Activated naive CD8-positive, alpha-beta T cell (primary cell): ENCODE measurements around the gene YIPF2.

Experiments used
- H3K27ac Mint-ChIP-seq: one replicate; pipeline ENCODE4 v1.8.0; 2021; ENCODE audit warnings: mixed read lengths
- H3K27me3 Mint-ChIP-seq: one replicate; pipeline ENCODE4 v1.8.0; 2021; ENCODE audit warnings: mixed read lengths
- H3K36me3 Mint-ChIP-seq: one replicate; pipeline ENCODE4 v1.8.0; 2021; ENCODE audit warnings: mixed read lengths
- H3K4me1 Mint-ChIP-seq: one replicate; pipeline ENCODE4 v1.8.0; 2021; ENCODE audit warnings: low read depth, mixed read lengths
- H3K4me3 Mint-ChIP-seq: one replicate; pipeline ENCODE4 v1.8.0; 2021; ENCODE audit warnings: mild to moderate bottlenecking, mixed read lengths
- H3K9me3 Mint-ChIP-seq: one replicate; pipeline ENCODE4 v1.8.0; 2021; ENCODE audit warnings: low read depth, mixed read lengths

Gene YIPF2

GRCh38 chr19:10899151-10899653, 29.2 kb downstream of the YIPF2 start:
- H3K27ac Mint-ChIP-seq = no peak overlapping the region
- H3K36me3 Mint-ChIP-seq = peaks cover 4% of the 10 kb centered on the region
- no peaks in the 10 kb centered on the region for H3K9me3 Mint-ChIP-seq
- no peaks in the 10 kb centered on the region for H3K27me3 Mint-ChIP-seq
- H3K4me1 Mint-ChIP-seq = peaks cover 4% of the 10 kb centered on the region
- H3K4me3 Mint-ChIP-seq = no peak overlapping the region

- H3K4me1 Mint-ChIP-seq = peaks cover 4% of the 10 kb centered on the region
- H3K36me3 Mint-ChIP-seq = peaks cover 4% of the 10 kb centered on the region
- H3K27ac Mint-ChIP-seq = no peak overlapping the region
- no peaks in the 10 kb centered on the region for H3K27me3 Mint-ChIP-seq
- H3K9me3 Mint-ChIP-seq = no peaks in the 10 kb centered on the region
- no peak overlapping the region for H3K4me3 Mint-ChIP-seq
These were observed 29.8 kb downstream of the YIPF2 start for GRCh38 chr19:10898633-10899032.

- Mint-ChIP-seq H3K36me3 (no peaks in the 10 kb centered on the region), H3K4me3 (no peak overlapping the region), H3K27me3 (no peaks in the 10 kb centered on the region), H3K9me3 (no peaks in the 10 kb centered on the region), H3K27ac (no peak overlapping the region), H3K4me1 (peaks cover 4% of the 10 kb centered on the region)
These were observed 31.4 kb downstream of the YIPF2 start for GRCh38 chr19:10896851-10897526.

- H3K27ac Mint-ChIP-seq = no peak overlapping the region
These were observed 32.5 kb downstream of the YIPF2 start for GRCh38 chr19:10895920-10896319.

GRCh38 chr19:10895363-10895762, 33.1 kb downstream of the YIPF2 start:
- no peaks in the 10 kb centered on the region for H3K27me3 Mint-ChIP-seq
- no peaks in the 10 kb centered on the region for H3K36me3 Mint-ChIP-seq
- H3K27ac Mint-ChIP-seq = no peak overlapping the region
- no peak overlapping the region for H3K4me3 Mint-ChIP-seq
- H3K4me1 Mint-ChIP-seq = peaks cover 4% of the 10 kb centered on the region
- no peaks in the 10 kb centered on the region for H3K9me3 Mint-ChIP-seq

More at GRCh38 chr19:10895920-10896319, 32.5 kb downstream of the YIPF2 start:
- no peaks in the 10 kb centered on the region for H3K27me3 Mint-ChIP-seq
- H3K4me1 Mint-ChIP-seq = peaks cover 4% of the 10 kb centered on the region
- H3K4me3 Mint-ChIP-seq = no peak overlapping the region
- no peaks in the 10 kb centered on the region for H3K36me3 Mint-ChIP-seq
- H3K9me3 Mint-ChIP-seq = no peaks in the 10 kb centered on the region

- no peak overlapping the region for H3K4me3 Mint-ChIP-seq
- no peaks in the 10 kb centered on the region for H3K9me3 Mint-ChIP-seq
- peaks cover 4% of the 10 kb centered on the region for H3K4me1 Mint-ChIP-seq
- H3K27me3 Mint-ChIP-seq = no peaks in the 10 kb centered on the region
- no peaks in the 10 kb centered on the region for H3K36me3 Mint-ChIP-seq
- H3K27ac Mint-ChIP-seq = no peak overlapping the region
These were observed 33.6 kb downstream of the YIPF2 start for GRCh38 chr19:10894911-10895213.

GRCh38 chr19:10892256-10892655, 36.2 kb downstream of the YIPF2 start:
- no peaks in the 10 kb centered on the region for H3K9me3 Mint-ChIP-seq
- H3K36me3 Mint-ChIP-seq = no peaks in the 10 kb centered on the region
- H3K27me3 Mint-ChIP-seq = no peaks in the 10 kb centered on the region
- peaks cover 4% of the 10 kb centered on the region for H3K4me1 Mint-ChIP-seq
- no peak overlapping the region for H3K27ac Mint-ChIP-seq
- H3K4me3 Mint-ChIP-seq = no peak overlapping the region

- no peak overlapping the region for H3K27ac Mint-ChIP-seq
- H3K27me3 Mint-ChIP-seq = no peaks in the 10 kb centered on the region
- no peaks in the 10 kb centered on the region for H3K9me3 Mint-ChIP-seq
- no peaks in the 10 kb centered on the region for H3K36me3 Mint-ChIP-seq
- no peak overlapping the region for H3K4me3 Mint-ChIP-seq
- peaks cover 5% of the 10 kb centered on the region for H3K4me1 Mint-ChIP-seq
These were observed 36.9 kb downstream of the YIPF2 start for GRCh38 chr19:10891405-10892086.

GRCh38 chr19:10889880-10890279, 38.6 kb downstream of the YIPF2 start:
- H3K4me3 Mint-ChIP-seq = no peak overlapping the region
- H3K4me1 Mint-ChIP-seq = peaks cover 2% of the 10 kb centered on the region
- no peaks in the 10 kb centered on the region for H3K36me3 Mint-ChIP-seq
- no peaks in the 10 kb centered on the region for H3K9me3 Mint-ChIP-seq
- H3K27ac Mint-ChIP-seq = no peak overlapping the region
- no peaks in the 10 kb centered on the region for H3K27me3 Mint-ChIP-seq

- no peak overlapping the region for H3K4me3 Mint-ChIP-seq
- H3K27ac Mint-ChIP-seq = no peak overlapping the region
- H3K9me3 Mint-ChIP-seq = no peaks in the 10 kb centered on the region
- no peaks in the 10 kb centered on the region for H3K27me3 Mint-ChIP-seq
- no peaks in the 10 kb centered on the region for H3K36me3 Mint-ChIP-seq
- peaks cover 2% of the 10 kb centered on the region for H3K4me1 Mint-ChIP-seq
These were observed 40.0 kb downstream of the YIPF2 start for GRCh38 chr19:10888421-10888866.

- Mint-ChIP-seq H3K9me3 (no peaks in the 10 kb centered on the region), H3K27me3 (no peaks in the 10 kb centered on the region), H3K27ac (no peak overlapping the region), H3K36me3 (no peaks in the 10 kb centered on the region), H3K4me3 (no peak overlapping the region), H3K4me1 (peaks cover 2% of the 10 kb centered on the region)
These were observed 40.6 kb downstream of the YIPF2 start for GRCh38 chr19:10887616-10888367.

GRCh38 chr19:10885201-10886169, 43.0 kb downstream of the YIPF2 start:
- no peak overlapping the region for H3K4me3 Mint-ChIP-seq
- H3K36me3 Mint-ChIP-seq = no peaks in the 10 kb centered on the region
- H3K9me3 Mint-ChIP-seq = no peaks in the 10 kb centered on the region
- H3K4me1 Mint-ChIP-seq = peaks cover 2% of the 10 kb centered on the region
- no peaks in the 10 kb centered on the region for H3K27me3 Mint-ChIP-seq
- no peak overlapping the region for H3K27ac Mint-ChIP-seq

GRCh38 chr19:10884274-10884673, 44.2 kb downstream of the YIPF2 start:
- H3K9me3 Mint-ChIP-seq = no peaks in the 10 kb centered on the region
- H3K27me3 Mint-ChIP-seq = no peaks in the 10 kb centered on the region
- H3K4me1 Mint-ChIP-seq = peaks cover 6% of the 10 kb centered on the region
- peaks cover under 1% of the 10 kb centered on the region for H3K36me3 Mint-ChIP-seq
- H3K27ac Mint-ChIP-seq = no peak overlapping the region
- H3K4me3 Mint-ChIP-seq = no peak overlapping the region

GRCh38 chr19:10882108-10882457, 46.4 kb downstream of the YIPF2 start:
- Mint-ChIP-seq H3K4me3 (no peak overlapping the region), H3K27me3 (no peaks in the 10 kb centered on the region)

More at GRCh38 chr19:10882108-10882457, 46.4 kb downstream of the YIPF2 start:
- peaks cover 16% of the 10 kb centered on the region for H3K4me1 Mint-ChIP-seq
- no peak overlapping the region for H3K27ac Mint-ChIP-seq
- peaks cover 2% of the 10 kb centered on the region for H3K36me3 Mint-ChIP-seq
- no peaks in the 10 kb centered on the region for H3K9me3 Mint-ChIP-seq
